Fibroblast of mammary gland (primary cell): Measurements from ENCODE around the gene HPCAL1.
A peak's percentile ranks its signal among the peaks of the same experiment; 100 is the strongest.

Experiments
- DNase-seq: peaks from one replicate; pipeline ENCODE4 v3.0.0-alpha.2; 2010; ENCODE audit warnings: low read depth
- H3K4me3 ChIP-seq: 2 replicates; pipeline ENCODE4 v1.5.1; 2011; ENCODE audit warnings: low read depth, mild to moderate bottlenecking, low read length, moderate library complexity; ENCODE audit not compliant: control insufficient read depth
- TF ChIP-seq, protein P1 (sequence below): conservative IDR thresholded peaks from 2 replicates; pipeline ENCODE4 v1.5.1; 2011; ENCODE audit warnings: low read depth, low read length, inconsistent platforms; ENCODE audit not compliant: control insufficient read depth, insufficient read depth

The HPCAL1 gene

DNA sequence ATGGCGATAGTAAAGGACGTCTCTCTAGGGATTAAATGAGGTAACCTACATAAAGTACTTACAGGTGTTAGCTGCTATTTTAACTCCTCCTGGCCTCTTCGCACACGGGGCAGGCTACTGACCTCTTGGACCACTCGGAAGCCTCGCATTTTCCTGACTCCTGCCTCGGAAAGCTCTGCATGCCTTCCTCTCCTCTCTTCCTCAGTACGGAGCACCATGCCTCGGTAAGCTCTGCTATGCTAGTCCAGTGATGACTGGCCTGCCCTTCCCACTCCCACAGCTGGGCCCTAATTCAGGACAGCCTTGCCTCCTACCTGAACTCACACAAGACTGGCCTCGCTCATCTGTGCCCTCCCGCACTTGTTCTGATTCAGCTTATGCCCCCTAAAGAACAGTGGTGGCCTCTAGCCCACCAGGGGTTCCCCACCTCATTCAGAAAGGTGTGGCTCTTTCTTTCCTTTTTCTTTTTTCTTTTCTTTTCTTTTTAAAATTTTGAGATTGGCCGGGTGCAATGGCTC is 22.7 kb upstream of the HPCAL1 start:
- no peak for DNase-seq
- TF ChIP-seq, protein P1, sequence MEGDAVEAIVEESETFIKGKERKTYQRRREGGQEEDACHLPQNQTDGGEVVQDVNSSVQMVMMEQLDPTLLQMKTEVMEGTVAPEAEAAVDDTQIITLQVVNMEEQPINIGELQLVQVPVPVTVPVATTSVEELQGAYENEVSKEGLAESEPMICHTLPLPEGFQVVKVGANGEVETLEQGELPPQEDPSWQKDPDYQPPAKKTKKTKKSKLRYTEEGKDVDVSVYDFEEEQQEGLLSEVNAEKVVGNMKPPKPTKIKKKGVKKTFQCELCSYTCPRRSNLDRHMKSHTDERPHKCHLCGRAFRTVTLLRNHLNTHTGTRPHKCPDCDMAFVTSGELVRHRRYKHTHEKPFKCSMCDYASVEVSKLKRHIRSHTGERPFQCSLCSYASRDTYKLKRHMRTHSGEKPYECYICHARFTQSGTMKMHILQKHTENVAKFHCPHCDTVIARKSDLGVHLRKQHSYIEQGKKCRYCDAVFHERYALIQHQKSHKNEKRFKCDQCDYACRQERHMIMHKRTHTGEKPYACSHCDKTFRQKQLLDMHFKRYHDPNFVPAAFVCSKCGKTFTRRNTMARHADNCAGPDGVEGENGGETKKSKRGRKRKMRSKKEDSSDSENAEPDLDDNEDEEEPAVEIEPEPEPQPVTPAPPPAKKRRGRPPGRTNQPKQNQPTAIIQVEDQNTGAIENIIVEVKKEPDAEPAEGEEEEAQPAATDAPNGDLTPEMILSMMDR = no peak
- no peak overlapping the region for H3K4me3 ChIP-seq

DNA sequence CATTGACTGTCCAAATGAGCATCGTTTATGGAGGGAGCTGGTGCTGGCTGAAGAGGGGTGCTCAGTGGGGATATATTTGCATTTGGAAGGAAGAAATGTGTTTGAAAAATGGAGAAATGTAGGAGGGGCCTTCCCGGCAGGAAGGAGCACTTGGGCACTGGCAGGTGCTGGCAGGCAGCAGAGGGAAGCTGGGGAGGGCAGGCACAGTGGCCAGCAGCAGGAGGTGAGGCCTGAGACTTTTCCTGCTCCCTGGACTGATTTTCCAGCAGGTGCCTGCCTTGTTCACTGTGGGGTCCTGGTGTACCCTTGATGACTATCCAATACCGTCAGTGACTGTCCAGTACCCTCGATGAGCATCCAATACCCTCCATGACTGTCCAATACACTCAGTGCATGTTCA is 20.8 kb upstream of the HPCAL1 start:
- DNase-seq = no peak
- TF ChIP-seq, protein P1 = no peak
- no peak overlapping the region for H3K4me3 ChIP-seq

DNA sequence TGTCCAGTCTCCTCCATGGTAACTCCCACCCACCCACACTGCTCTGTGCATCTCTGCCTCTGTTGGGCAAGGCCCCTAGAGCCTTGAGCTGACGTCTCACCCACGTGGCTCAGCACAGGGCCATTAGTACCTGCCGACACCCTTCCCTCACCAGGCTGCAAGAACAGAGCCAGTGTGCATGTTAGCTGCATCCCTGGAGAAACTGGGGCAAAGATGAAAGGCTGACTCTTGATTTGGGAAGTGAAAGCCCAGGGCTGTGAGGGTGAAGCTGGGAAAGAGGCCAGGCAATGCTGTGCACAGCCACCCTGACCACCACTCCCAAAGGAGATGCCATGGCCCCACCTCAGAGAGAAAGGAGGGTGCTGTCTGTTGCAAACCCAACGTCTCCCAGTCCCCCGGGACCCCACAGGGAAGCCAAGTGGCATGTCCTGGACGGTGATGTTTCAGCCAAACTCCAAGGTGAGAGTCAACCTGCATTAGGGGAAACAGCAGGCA is 20.0 kb upstream of the HPCAL1 start:
- no peak overlapping the region for H3K4me3 ChIP-seq
- DNase-seq = no peak
- TF ChIP-seq, protein P1 = no peak

DNA sequence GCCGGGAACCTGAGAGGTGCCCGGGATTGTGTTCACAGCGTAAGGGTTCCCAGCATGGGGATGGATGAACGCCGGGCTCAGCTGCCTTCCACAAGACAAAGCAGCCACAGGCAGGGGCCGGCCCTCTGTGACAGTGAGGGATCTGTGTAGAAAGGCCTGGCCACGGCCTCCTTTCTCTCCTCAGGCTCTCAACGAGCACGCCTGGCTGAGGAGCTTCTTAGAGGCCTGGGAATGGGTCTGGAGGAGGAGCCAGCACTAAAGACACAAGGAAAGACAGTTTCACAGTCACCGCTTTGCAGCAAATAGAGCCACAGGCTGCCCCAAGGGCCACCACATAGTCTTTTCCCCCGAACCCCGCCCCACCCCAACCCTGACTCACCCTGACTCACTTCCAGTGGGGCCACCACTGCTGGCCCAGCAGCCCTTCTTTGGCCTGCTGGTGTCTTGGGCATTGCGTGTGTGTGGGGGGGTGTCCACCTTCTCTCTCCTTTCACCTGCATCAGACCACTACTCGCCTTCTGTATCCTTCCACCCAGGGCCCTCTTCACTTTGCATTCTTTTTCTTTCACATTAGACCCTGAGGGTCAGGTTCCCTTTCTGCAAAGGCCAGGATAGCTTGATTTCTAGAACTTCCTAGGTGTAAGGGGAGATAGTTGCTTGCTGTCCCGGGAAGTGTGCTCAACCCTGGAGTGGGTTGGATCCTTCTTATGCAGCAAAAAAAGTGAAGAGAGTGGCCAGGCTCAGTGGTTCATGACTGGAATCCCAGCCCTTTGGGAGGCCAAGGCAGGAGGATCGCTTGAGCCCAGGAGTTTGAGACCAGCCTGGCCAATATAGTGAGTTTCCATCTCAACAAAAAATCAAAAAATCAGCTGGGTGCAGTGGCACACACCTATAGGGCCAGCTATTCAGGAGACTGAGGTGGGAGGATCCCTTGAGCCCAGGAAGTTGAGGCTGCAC is 19.3 kb upstream of the HPCAL1 start:
- H3K4me3 ChIP-seq = no peak overlapping the region
- peak; percentile 83 for DNase-seq
- TF ChIP-seq, protein P1 = no peak

GRCh38 chr2:10284108-10284870 is 18.4 kb upstream of the HPCAL1 start:
- no peak for DNase-seq
- no peak overlapping the region for H3K4me3 ChIP-seq
- TF ChIP-seq, protein P1 = no peak

- TF ChIP-seq, protein P1 = no peak
- no peak for DNase-seq
- no peak overlapping the region for H3K4me3 ChIP-seq
Observed at GRCh38 chr2:10285191-10285555, 17.5 kb upstream of the HPCAL1 start.
